BJ (cell line): ENCODE measurements around the gene HSD11B2. TPM values are rescaled to one million over a fixed set of nuclear protein-coding genes. Genes with fewer than 3 reads are reported as not detected.

Experiments used
- CTCF ChIA-PET: fragments of 350-600 bp; formaldehyde crosslinking; extraction: SDS; loops from one replicate; lab custom pipeline; 2021; ENCODE audit warnings: antibody characterized with exemption, inconsistent platforms; lab: Yijun Ruan, JAX
- POLR2A ChIA-PET: fragments of 300-600 bp; sonication (Branson Sonifier 250); formaldehyde crosslinking; extraction: SDS; loops from one replicate; lab custom pipeline; 2021; ENCODE audit warnings: antibody characterized with exemption; lab: Charles Lee
- DNase-seq: peaks from one replicate; pipeline ENCODE4 v3.0.0-alpha.2; 2011; ENCODE audit warnings: low read depth
- H3K27me3 ChIP-seq: 2 replicates; pipeline ENCODE4 v1.6.0; 2011; ENCODE audit warnings: low read length; ENCODE audit not compliant: control insufficient read depth, insufficient read depth
- H3K36me3 ChIP-seq: 2 replicates; pipeline ENCODE4 v1.5.1; 2011; ENCODE audit warnings: low read length; ENCODE audit not compliant: control insufficient read depth, insufficient read depth
- H3K4me3 ChIP-seq: 2 replicates; pipeline ENCODE4 v1.5.1; 2011; ENCODE audit warnings: low read depth, mild to moderate bottlenecking, control low read depth, low read length
- CTCF ChIP-seq: IDR thresholded peaks from 2 replicates; pipeline ENCODE4 v1.5.1; 2011; ENCODE audit warnings: low read depth, mild to moderate bottlenecking, control low read depth, inconsistent platforms, low read length, moderate library complexity; ENCODE audit not compliant: insufficient read depth
- polyA plus RNA-seq: library from polyadenylated mRNA; depleted of rRNA; stranded (reverse); fragments of >200 nt; gene quantifications from 2 replicates; pipeline ENCODE4 v1.2.3, GENCODE V29; 2011

The HSD11B2 gene
- polyA plus RNA-seq, 1 experiment = 0.07 TPM

GRCh38 chr16:67446968-67447507, 16.1 kb downstream of the HSD11B2 start:
- ChIA-PET POLR2A (no interaction called here), CTCF (interaction anchor here (0.6 to 6.4 kb wide), 13 partner anchors 8 to 298 kb away, joined by 3 to 47 read pairs (median 5); partner anchors contain the start of genes ATP6V0D1, HSD11B2 and ZDHHC1)
- Histone ChIP-seq H3K27me3 (no peaks in the 10 kb centered on the region), H3K36me3 (peaks cover 6% of the 10 kb centered on the region), H3K4me3 (no peak overlapping the region)
- no peak for TF ChIP-seq CTCF
- no peak for DNase-seq

GRCh38 chr16:67447508-67448076, 16.7 kb downstream of the HSD11B2 start:
- peaks cover 6% of the 10 kb centered on the region for H3K36me3 ChIP-seq
- DNase-seq = no peak
- ChIA-PET CTCF (interaction anchor here (0.6 to 6.4 kb wide), 15 partner anchors 9 to 299 kb away, joined by 3 to 47 read pairs (median 5); partner anchors contain the start of genes ATP6V0D1 and HSD11B2), POLR2A (interaction anchor here (0.8 kb wide), 1 partner anchor 16 kb away, joined by 7 read pairs; the partner anchor contains the start of gene HSD11B2)
- H3K4me3 ChIP-seq = no peak overlapping the region
- TF ChIP-seq CTCF = peak; percentile 56
- no peaks in the 10 kb centered on the region for H3K27me3 ChIP-seq

GRCh38 chr16:67448580-67448979, 17.7 kb downstream of the HSD11B2 start:
- TF ChIP-seq CTCF = no peak
- Histone ChIP-seq H3K4me3 (no peak overlapping the region), H3K27me3 (no peaks in the 10 kb centered on the region), H3K36me3 (peaks cover 12% of the 10 kb centered on the region)
- ChIA-PET POLR2A (no interaction called here), CTCF (interaction anchor here (0.5 to 6.4 kb wide), 8 partner anchors 8 to 110 kb away, joined by 3 to 47 read pairs (median 10); partner anchors contain the start of genes ATP6V0D1 and HSD11B2)
- DNase-seq = no peak

GRCh38 chr16:67449336-67449735, 18.4 kb downstream of the HSD11B2 start:
- Histone ChIP-seq H3K36me3 (peaks cover 10% of the 10 kb centered on the region), H3K4me3 (no peak overlapping the region), H3K27me3 (no peaks in the 10 kb centered on the region)
- ChIA-PET POLR2A (no interaction called here), CTCF (interaction anchor here (1.0 to 2.1 kb wide), 3 partner anchors 17 to 22 kb away, joined by 3 to 11 read pairs (median 7); no protein-coding TSS in a partner anchor)
- no peak for DNase-seq
- TF ChIP-seq CTCF = no peak

GRCh38 chr16:67449739-67450138, 18.8 kb downstream of the HSD11B2 start:
- DNase-seq = no peak
- ChIA-PET CTCF (interaction anchor here (1.0 to 2.1 kb wide), 3 partner anchors 16 to 23 kb away, joined by 3 to 11 read pairs (median 7); no protein-coding TSS in a partner anchor), POLR2A (no interaction called here)
- no peak for TF ChIP-seq CTCF
- no peak overlapping the region for H3K4me3 ChIP-seq
- peaks cover 10% of the 10 kb centered on the region for H3K36me3 ChIP-seq
- H3K27me3 ChIP-seq = no peaks in the 10 kb centered on the region
